Left ventricle myocardium superior (tissue), 1 donor: Measurements from ENCODE around the gene ITGA1. TPM values are rescaled to one million over a fixed set of nuclear protein-coding genes. Genes with fewer than 3 reads are reported as not detected.
A peak's percentile ranks its signal among the peaks of the same experiment; 100 is the strongest.

Experiments
- ATAC-seq: fragments of 200-7000 bp; cut with Tn5 transposase; one replicate; pipeline ENCODE4 v1.9.1; 2020; ENCODE audit warnings: mild to moderate bottlenecking, moderate library complexity
- DNase-seq: peaks from one replicate; pipeline ENCODE4 v3.0.0-alpha.2; 2020
- intact Hi-C: fragments of 100-400 bp; cut with micrococcal nuclease; formaldehyde crosslinking; loops from one replicate; pipeline ENCODE4 v1.11.0; 2022
- total RNA-seq: library from RNA; stranded (reverse); fragmentation: NEBNext Ultra II Directional; extraction: Animal tissue kit (Norgen Biotek cat#: 25700); gene quantifications from one replicate; pipeline ENCODE4 v1.2.1, GENCODE V29; 2021
- donor health status: DM: no; HTN: yes; CAD: no; lungs with severe emphysema.

The ITGA1 gene
- total RNA-seq, 1 donor from 2014 or later = 29.2 TPM

DNA sequence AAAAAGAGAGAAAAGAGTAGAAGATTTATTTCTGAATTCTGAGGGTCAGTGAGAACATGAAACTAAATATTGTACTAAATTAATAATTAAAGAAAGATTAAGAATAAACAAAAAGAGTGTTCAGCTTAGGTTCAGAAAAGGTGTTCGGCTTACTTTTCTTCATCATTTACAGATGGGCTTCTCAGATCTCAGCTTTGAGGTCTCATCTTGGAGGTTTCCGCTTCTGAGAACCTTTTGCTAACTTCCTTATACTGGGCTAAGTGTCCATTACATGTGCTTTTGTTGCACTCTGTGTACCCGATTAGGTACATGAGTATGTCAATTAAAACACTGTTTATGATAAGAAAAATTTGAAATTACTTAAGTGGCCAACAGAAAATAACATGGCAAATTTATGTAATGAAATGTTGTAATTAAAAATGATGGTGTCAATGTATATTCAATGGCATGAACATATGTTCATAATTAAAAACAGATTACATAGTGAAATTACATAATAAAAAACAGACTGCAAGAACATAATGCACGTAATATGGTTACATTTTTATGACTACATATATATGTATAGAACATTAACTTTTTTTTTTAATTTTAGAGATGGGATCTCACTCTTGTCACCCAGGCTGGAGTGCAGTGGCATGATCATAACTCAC is 17.3 kb upstream of the ITGA1 start:
- intact Hi-C loops = no loop called here
- ATAC-seq (no peak), DNase-seq (no peak)

DNA sequence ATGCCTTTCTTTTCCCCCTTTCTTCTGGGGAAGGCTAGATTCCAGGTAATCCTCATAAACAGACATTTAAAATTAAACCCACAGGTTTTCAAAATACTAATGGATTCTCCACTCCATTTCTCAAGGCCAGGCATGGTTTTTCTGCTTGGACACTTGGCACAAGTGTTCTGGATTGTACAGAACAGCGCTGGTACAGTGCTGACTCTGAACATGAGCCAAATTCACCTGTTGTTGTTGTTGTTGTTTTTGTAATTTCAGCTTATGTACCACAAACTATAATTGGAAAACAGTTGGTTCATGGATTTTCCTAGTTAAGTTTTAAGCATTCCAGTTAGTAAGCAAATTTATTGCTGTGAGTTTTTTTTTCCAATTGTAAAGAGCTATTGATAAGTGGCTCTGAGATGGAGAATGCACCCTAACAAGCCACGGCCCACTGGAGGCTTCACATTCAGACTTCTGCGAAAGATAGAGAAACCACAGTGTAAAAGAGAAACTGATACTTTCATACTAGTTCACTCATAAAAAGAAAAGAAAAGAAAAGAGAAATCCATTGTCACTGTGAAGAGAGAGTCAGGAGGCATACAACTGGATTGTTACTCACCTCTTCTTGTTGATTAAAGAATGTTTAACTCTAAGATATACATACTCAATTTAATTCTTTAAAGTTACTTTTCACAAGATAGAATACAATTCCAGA is 16.2 kb upstream of the ITGA1 start:
- intact Hi-C loops = no loop called here
- ATAC-seq (no peak), DNase-seq (no peak)

- no peak for DNase-seq
- intact Hi-C loops = no loop called here
- ATAC-seq = no peak
These were observed 15.0 kb upstream of the ITGA1 start for GRCh38 chr5:52772668-52773067.

DNA sequence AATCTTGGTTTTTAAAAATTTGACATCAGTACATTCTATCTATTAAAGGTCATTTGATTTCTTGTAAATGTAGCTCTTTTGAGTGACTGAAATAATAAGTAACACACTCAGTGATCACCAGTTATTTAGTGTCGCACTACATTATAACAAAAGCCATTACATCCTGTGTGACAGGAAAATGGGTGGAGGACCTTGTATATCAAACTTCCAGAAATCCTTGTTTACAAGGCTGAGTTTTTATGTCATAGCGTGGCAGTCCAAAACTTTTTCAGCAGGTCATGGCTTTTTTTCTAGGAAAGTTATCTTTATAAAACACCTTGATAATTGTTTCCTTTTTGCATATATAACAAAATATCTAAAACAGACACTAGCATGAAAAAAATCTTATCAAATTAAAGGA is 14.4 kb upstream of the ITGA1 start:
- no peak for DNase-seq
- intact Hi-C loops = no loop called here
- ATAC-seq = no peak

- intact Hi-C loops = no loop called here
- DNase-seq (no peak), ATAC-seq (no peak)
These were observed 13.7 kb upstream of the ITGA1 start for GRCh38 chr5:52774005-52774410.

- intact Hi-C loops = no loop called here
These were observed 11.6 kb upstream of the ITGA1 start for GRCh38 chr5:52776116-52776515.

DNA sequence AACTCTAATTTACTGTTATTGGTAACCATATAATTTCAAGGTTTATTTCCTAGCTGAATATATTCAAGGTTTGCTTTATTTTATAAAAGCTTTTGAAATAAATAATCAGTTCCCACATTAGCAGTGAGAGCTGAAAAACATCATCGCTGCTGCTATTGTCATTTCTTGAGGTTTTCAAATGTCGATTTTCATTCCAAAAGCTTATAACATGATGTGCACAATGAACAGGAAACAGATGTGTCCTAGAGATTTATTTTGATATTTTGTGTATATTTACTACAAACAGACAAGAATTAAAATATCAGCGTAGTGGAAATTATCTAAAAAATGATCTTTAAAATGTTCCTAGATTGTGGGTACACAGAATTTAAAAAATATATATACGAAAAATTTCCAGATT is 10.5 kb upstream of the ITGA1 start:
- no peak for DNase-seq
- intact Hi-C loops = no loop called here
- no peak for ATAC-seq

More at GRCh38 chr5:52776116-52776515, 11.6 kb upstream of the ITGA1 start:
- ATAC-seq (no peak), DNase-seq (no peak)

- DNase-seq (no peak), ATAC-seq (no peak)
- intact Hi-C loops = no loop called here
These were observed 8.9 kb upstream of the ITGA1 start for GRCh38 chr5:52778781-52779180.

DNA sequence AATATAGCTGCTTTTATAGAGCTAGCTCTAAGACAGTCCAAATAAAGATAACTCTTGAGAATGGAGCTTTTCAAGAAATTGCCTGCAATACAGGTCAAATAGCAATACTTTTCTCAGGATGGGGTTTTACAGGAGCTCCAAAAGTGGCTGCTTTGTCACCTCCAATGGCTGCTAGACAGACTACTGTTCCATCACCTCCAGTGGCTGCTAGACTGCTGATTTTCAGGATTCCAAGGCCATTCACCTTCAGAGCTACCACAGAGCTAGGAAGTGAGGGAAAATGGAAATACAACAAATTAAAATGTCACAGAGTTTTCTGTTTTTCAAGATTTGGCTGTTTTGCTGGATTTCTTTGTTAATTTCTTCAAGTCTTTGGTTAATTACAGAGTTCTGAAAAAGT is 8.5 kb upstream of the ITGA1 start:
- no peak for DNase-seq
- intact Hi-C loops = no loop called here
- ATAC-seq = no peak

DNA sequence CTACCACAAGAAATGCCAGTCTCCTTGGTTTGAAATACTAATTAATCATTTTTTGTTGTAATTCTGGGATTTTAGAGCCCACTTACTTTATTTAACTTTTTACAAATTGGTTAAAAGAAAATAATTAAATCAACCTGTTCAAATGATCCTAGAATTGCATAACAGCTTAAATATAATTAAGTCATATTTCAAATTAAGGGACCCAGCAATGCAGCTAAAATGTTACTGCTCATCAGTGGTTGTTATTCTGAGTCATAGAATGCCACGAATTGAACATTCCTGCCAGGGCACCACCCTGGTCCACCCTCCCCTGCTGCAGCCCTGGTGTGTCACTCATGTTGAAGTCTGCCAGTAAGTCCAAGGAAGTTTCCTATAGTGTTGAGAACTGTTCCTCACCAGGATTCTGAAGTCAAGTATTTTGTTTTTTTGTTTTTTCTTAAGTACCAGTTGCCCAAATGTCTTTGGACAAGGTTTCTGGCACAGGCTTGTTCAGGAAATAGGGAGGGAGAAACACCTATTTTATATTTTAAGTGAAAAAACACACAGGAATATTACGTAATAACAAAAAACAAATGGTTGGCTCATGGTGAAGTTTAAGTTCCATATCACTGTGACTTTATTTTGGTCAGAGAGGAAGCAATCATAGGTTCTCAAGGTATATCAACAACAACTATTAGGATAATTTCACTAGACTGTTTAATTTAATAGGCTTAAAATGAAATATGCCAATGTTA is 4.3 kb upstream of the ITGA1 start:
- ATAC-seq = no peak

GRCh38 chr5:52784737-52785136 is 3.0 kb upstream of the ITGA1 start:
- ATAC-seq (no peak), DNase-seq (no peak)
- intact Hi-C loops = loop anchor here (10.0 kb wide), 2 partner anchors 80 to 130 kb away; no protein-coding TSS in a partner anchor

More for the DNA sequence above, 4.3 kb upstream of the ITGA1 start:
- intact Hi-C loops = loop anchor here (10.0 kb wide), 2 partner anchors 79 to 131 kb away; no protein-coding TSS in a partner anchor
- DNase-seq = peak; percentile 23

GRCh38 chr5:52786391-52786790 is 1.3 kb upstream of the ITGA1 start:
- intact Hi-C loops = loop anchor here (10.0 kb wide), 2 partner anchors 82 to 128 kb away; no protein-coding TSS in a partner anchor
- no peak for ATAC-seq

GRCh38 chr5:52786949-52787599 is 642 bp upstream of the ITGA1 start:
- intact Hi-C loops = loop anchor here (10.0 kb wide), 2 partner anchors 82 to 128 kb away; no protein-coding TSS in a partner anchor
- ATAC-seq = peak; percentile 30
- no peak for DNase-seq

More at GRCh38 chr5:52786391-52786790, 1.3 kb upstream of the ITGA1 start:
- DNase-seq = no peak

GRCh38 chr5:52788505-52788821 is 747 bp downstream of the ITGA1 start:
- DNase-seq (no peak), ATAC-seq (no peak)
- intact Hi-C loops = loop anchor here (10.0 kb wide), 2 partner anchors 84 to 126 kb away; no protein-coding TSS in a partner anchor

DNA sequence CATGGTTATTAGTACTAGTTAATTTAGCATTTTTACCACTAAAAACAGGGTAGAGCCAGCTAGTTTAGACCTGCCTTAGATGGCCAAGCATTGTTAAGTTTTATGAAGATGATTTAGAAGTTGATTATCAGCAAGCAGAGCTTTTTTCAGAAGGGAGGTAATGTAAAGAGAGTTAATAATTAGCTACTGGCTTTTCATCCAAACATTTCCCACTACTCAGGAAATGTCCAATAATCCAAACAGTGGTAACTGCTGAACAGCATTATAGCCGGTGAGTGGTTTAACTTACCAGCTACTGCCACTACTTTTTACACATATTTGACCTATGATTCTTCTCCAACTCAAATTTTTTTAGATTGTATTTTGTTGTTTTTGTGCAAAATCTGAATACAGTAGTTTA is 1.7 kb downstream of the ITGA1 start:
- no peak for ATAC-seq
- intact Hi-C loops = loop anchor here (10.0 kb wide), 2 partner anchors 85 to 125 kb away; no protein-coding TSS in a partner anchor
- no peak for DNase-seq

GRCh38 chr5:52789851-52790250 is 2.1 kb downstream of the ITGA1 start:
- ATAC-seq = no peak
- intact Hi-C loops = loop anchor here (10.0 kb wide), 2 partner anchors 85 to 125 kb away; no protein-coding TSS in a partner anchor

GRCh38 chr5:52791366-52791765 is 3.6 kb downstream of the ITGA1 start:
- intact Hi-C loops = no loop called here
- DNase-seq (no peak), ATAC-seq (no peak)

More at GRCh38 chr5:52789851-52790250, 2.1 kb downstream of the ITGA1 start:
- DNase-seq = no peak

GRCh38 chr5:52794519-52794918 is 6.8 kb downstream of the ITGA1 start:
- DNase-seq (no peak), ATAC-seq (no peak)
- intact Hi-C loops = no loop called here

- DNase-seq (no peak), ATAC-seq (no peak)
- intact Hi-C loops = no loop called here
These were observed 8.3 kb downstream of the ITGA1 start for GRCh38 chr5:52796031-52796430.
